GM20000 (cell line): ENCODE results near the gene LARGE1.

Experiments used
- DNase-seq: peaks from one replicate; pipeline ENCODE4 v3.0.0; 2012; ENCODE audit warnings: low spot score
- TF ChIP-seq, protein P1 (sequence below): IDR thresholded peaks from 2 replicates; pipeline ENCODE4 v1.5.1; 2012; ENCODE audit warnings: mild to moderate bottlenecking, control low read depth; ENCODE audit errors: extremely low read depth, missing control alignments

LARGE1 gene

GRCh38 chr22:33715237-33715985 lies 204.9 kb downstream of the LARGE1 start:
- DNase-seq, result no peak
- TF ChIP-seq, protein P1, sequence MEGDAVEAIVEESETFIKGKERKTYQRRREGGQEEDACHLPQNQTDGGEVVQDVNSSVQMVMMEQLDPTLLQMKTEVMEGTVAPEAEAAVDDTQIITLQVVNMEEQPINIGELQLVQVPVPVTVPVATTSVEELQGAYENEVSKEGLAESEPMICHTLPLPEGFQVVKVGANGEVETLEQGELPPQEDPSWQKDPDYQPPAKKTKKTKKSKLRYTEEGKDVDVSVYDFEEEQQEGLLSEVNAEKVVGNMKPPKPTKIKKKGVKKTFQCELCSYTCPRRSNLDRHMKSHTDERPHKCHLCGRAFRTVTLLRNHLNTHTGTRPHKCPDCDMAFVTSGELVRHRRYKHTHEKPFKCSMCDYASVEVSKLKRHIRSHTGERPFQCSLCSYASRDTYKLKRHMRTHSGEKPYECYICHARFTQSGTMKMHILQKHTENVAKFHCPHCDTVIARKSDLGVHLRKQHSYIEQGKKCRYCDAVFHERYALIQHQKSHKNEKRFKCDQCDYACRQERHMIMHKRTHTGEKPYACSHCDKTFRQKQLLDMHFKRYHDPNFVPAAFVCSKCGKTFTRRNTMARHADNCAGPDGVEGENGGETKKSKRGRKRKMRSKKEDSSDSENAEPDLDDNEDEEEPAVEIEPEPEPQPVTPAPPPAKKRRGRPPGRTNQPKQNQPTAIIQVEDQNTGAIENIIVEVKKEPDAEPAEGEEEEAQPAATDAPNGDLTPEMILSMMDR, result no peak

DNA sequence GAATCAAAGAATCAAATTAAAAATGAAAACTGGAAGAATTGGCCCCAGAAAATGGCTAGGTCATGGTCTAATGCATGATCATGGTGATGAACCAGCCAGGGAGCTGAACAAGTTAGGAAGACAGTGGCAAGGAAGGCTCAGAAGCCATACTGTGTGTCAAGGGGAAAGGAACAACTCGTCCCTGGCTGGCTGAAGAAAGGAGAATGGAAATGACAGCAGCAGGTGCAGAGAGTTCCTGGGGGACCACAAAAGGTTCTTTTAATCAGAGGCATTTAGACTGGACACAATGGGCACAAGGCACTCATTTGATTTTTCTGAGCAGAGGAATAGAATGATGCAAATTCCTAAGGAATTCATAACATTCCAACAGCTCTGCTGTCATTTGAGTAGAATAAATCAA lies 209.9 kb downstream of the LARGE1 start:
- TF ChIP-seq, protein P1, result no peak
- DNase-seq, result no peak

DNA sequence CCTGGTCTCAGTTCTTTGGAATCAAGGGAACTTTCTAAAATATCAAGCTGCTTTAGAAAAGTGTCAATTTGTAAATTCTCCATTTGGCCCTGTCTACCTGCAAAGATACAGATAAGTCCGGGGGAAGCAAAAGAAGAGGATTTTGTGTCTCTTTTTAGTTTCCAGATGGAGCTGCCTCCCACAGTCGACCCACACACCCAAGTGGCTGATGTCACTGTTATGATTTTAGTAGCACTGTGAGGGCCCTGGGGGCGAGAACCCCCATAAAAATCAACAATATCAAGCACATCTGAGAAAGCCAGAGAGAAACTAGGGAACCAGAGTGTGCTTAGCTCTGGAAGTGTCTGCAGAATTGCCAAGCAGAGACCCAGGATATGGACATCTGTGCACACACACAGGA lies 212.7 kb downstream of the LARGE1 start:
- TF ChIP-seq, protein P1, result no peak
- DNase-seq, result no peak

- TF ChIP-seq, protein P1, result no peak
- no peak for DNase-seq
These were observed 214.2 kb downstream of the LARGE1 start for GRCh38 chr22:33706100-33706499.

DNA sequence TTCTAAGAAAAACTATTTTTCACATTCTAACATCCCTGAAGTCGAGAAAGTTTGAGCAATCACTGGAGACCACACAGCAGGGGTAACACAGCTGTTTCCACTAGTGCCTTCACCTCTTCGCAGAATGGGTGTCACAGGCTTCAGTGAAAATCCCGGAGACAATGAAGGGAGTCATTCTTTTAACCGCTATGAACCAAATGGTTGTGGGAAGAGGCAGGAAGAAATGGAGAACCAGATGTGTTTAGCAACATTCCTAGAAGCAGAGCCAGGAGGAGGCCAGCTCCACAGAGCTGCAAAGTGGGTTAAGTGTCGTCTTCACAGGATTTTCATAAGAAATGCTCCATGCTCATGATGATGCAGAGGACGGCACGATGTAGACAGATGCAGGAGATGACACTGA lies 221.1 kb downstream of the LARGE1 start:
- DNase-seq, result no peak
- TF ChIP-seq, protein P1, result no peak

DNA sequence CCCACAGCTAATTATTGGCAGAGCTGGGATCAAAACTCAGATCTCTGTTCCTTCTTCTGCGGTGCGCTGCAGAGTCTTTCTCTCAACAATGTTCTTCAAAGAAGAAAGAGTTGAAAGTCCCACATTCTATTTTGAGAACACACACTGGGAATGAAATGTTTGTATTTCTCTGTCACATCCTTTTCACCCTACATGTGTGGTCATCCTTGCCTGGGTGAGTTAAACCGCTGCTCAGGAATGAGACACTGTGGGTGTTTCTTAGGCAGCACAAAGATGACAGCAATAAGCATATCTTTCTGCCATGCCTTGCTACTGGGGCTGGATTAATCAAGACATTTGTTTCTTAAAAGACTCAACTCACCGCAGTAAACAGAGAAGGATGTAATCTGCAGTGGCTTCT lies 222.6 kb downstream of the LARGE1 start:
- TF ChIP-seq, protein P1, result no peak

GRCh38 chr22:33691057-33691630 lies 229.1 kb downstream of the LARGE1 start:
- no peak for DNase-seq
- TF ChIP-seq, protein P1, result no peak

More for the DNA sequence above, 222.6 kb downstream of the LARGE1 start:
- no peak for DNase-seq
